GM23248 (cell line): ENCODE data around the gene NINL. TPM values are rescaled to one million over a fixed set of nuclear protein-coding genes. Genes with fewer than 3 reads are reported as not detected.

Source experiments
- DNase-seq: peaks from one replicate; pipeline ENCODE4 v3.0.0-alpha.2; 2015
- H2AFZ ChIP-seq: fragments of 200-600 bp; sonication (generic); 2 replicates; pipeline ENCODE4 v1.6.1; 2016; ENCODE audit warnings: antibody characterized with exemption
- H3F3A ChIP-seq: fragments of 200-600 bp; sonication (generic); 2 replicates; pipeline ENCODE4 v1.6.1; 2016; ENCODE audit warnings: mild to moderate bottlenecking, antibody characterized with exemption, mixed run types; ENCODE audit not compliant: insufficient read depth
- H3K27ac ChIP-seq: fragments of 200-600 bp; sonication (generic); 2 replicates; pipeline ENCODE4 v1.5.1; 2016; ENCODE audit warnings: mild to moderate bottlenecking
- H3K27me3 ChIP-seq: fragments of 200-600 bp; sonication (generic); replicated peaks from 2 replicates; pipeline ENCODE4 v1.6.1; 2016; ENCODE audit warnings: mild to moderate bottlenecking; ENCODE audit not compliant: insufficient read depth
- H3K36me3 ChIP-seq: fragments of 200-600 bp; sonication (generic); 2 replicates; pipeline ENCODE4 v1.6.1; 2016; ENCODE audit warnings: low read depth, mild to moderate bottlenecking
- H3K4me1 ChIP-seq: fragments of 200-600 bp; sonication (generic); 2 replicates; pipeline ENCODE4 v1.6.1; 2016; ENCODE audit warnings: mild to moderate bottlenecking; ENCODE audit not compliant: insufficient read depth
- H3K4me2 ChIP-seq: fragments of 200-600 bp; sonication (generic); one replicate; pipeline ENCODE4 v1.6.1; 2016; ENCODE audit warnings: mild to moderate bottlenecking; ENCODE audit not compliant: unreplicated experiment
- H3K4me3 ChIP-seq: fragments of 200-600 bp; sonication (generic); 2 replicates; pipeline ENCODE4 v1.5.1; 2016; ENCODE audit warnings: mild to moderate bottlenecking
- H3K79me2 ChIP-seq: fragments of 200-600 bp; sonication (generic); 2 replicates; pipeline ENCODE4 v1.6.1; 2016; ENCODE audit warnings: mild to moderate bottlenecking; ENCODE audit not compliant: insufficient read depth
- H3K9ac ChIP-seq: fragments of 200-600 bp; sonication (generic); 2 replicates; pipeline ENCODE4 v1.6.1; 2016; ENCODE audit warnings: mild to moderate bottlenecking
- H3K9me2 ChIP-seq: fragments of 200-600 bp; sonication (generic); 2 replicates; pipeline ENCODE4 v1.6.1; 2016; ENCODE audit warnings: mixed run types, mild to moderate bottlenecking, moderate library complexity; ENCODE audit not compliant: insufficient read depth
- H3K9me3 ChIP-seq: fragments of 200-600 bp; sonication (generic); one replicate; pipeline ENCODE4 v1.6.1; 2017; ENCODE audit warnings: low read depth
- H4K20me1 ChIP-seq: fragments of 200-600 bp; sonication (generic); 2 replicates; pipeline ENCODE4 v1.6.0; 2016; ENCODE audit not compliant: insufficient read depth
- EZH2 ChIP-seq: fragments of 200-600 bp; sonication (generic); IDR thresholded peaks from 2 replicates; pipeline ENCODE4 v1.6.1; 2018; ENCODE audit warnings: antibody characterized with exemption, mild to moderate bottlenecking; ENCODE audit not compliant: insufficient read depth, poor library complexity, severe bottlenecking
- EZH2phosphoT487 ChIP-seq: fragments of 200-600 bp; sonication (generic); IDR thresholded peaks from 2 replicates; pipeline ENCODE4 v1.6.1; 2018; ENCODE audit warnings: antibody characterized with exemption, moderate library complexity, mild to moderate bottlenecking, low read depth; ENCODE audit not compliant: insufficient read depth
- WGBS, 2 experiments: methylation state at CpG; one replicate each; pipeline ENCODE4 v1.1.6; 2015 to 2017; ENCODE audit warnings: low lambda C conversion rate in 2 of 2, low coverage in 1 of 2; ENCODE audit errors: missing lambda C conversion rate in 2 of 2; 5-methylcytosine and 5-hydroxymethylcytosine counted together
- in situ Hi-C: fragments of 300-500 bp; cut with MboI; formaldehyde crosslinking; loops from 2 replicates; pipeline ENCODE4 v1.15.0; 2020
- polyA plus RNA-seq: library from polyadenylated mRNA; unstranded; fragments of >200 nt; fragmentation: Nextera tagmentation; extraction: Ambion mirVana; gene quantifications from 2 replicates; pipeline ENCODE4 v1.2.1, GENCODE V29; 2016
- total RNA-seq: library from RNA; depleted of rRNA; stranded (reverse); fragments of >200 nt; shearing (Covaris generic); gene quantifications from 2 replicates; pipeline ENCODE4 v1.2.3, GENCODE V29; 2014

NINL gene
- total and polyA plus RNA-seq, 2 experiments from 2014 or later, result 1.9 to 3.4 TPM

GRCh38 chr20:25454153-25454900, 131.0 kb downstream of the NINL start:
- Histone ChIP-seq H4K20me1 (no peaks in the 10 kb centered on the region), H3K4me1 (no peaks in the 10 kb centered on the region), H3K79me2 (no peaks in the 10 kb centered on the region), H3K27me3 (no peaks in the 10 kb centered on the region), H3F3A (no peaks in the 10 kb centered on the region), H3K9me2 (no peaks in the 10 kb centered on the region), H3K4me2 (no peak overlapping the region), H3K27ac (no peak overlapping the region), H3K36me3 (no peaks in the 10 kb centered on the region), H3K9me3 (no peaks in the 10 kb centered on the region), H2AFZ (no peak overlapping the region), H3K9ac (no peak overlapping the region), H3K4me3 (no peak overlapping the region)
- TF ChIP-seq EZH2phosphoT487, result no peak
- TF ChIP-seq EZH2, result no peak
- no peak for DNase-seq
- in situ Hi-C loops, result no loop called here
- 89 to 91% methylated on average over 15 of the region's 15 CpGs for WGBS, 2 experiments

GRCh38 chr20:25453035-25453810, 132.1 kb downstream of the NINL start:
- H3K4me2 ChIP-seq, result no peak overlapping the region
- H3K9me2 ChIP-seq, result no peaks in the 10 kb centered on the region
- H3K9ac ChIP-seq, result no peak overlapping the region
- no peak overlapping the region for H3K27ac ChIP-seq
- H3K79me2 ChIP-seq, result no peaks in the 10 kb centered on the region
- no peaks in the 10 kb centered on the region for H3K9me3 ChIP-seq
- DNase-seq, result peak; percentile 3
- in situ Hi-C loops, result no loop called here
- TF ChIP-seq EZH2phosphoT487 (no peak), EZH2 (no peak)
- H3K4me1 ChIP-seq, result no peaks in the 10 kb centered on the region
- H3K27me3 ChIP-seq, result no peaks in the 10 kb centered on the region
- 88 to 89% methylated on average over 25 of the region's 25 CpGs for WGBS, 2 experiments
- no peaks in the 10 kb centered on the region for H4K20me1 ChIP-seq
- no peak overlapping the region for H3K4me3 ChIP-seq
- H2AFZ ChIP-seq, result no peak overlapping the region
- H3K36me3 ChIP-seq, result no peaks in the 10 kb centered on the region
- H3F3A ChIP-seq, result no peaks in the 10 kb centered on the region

DNA sequence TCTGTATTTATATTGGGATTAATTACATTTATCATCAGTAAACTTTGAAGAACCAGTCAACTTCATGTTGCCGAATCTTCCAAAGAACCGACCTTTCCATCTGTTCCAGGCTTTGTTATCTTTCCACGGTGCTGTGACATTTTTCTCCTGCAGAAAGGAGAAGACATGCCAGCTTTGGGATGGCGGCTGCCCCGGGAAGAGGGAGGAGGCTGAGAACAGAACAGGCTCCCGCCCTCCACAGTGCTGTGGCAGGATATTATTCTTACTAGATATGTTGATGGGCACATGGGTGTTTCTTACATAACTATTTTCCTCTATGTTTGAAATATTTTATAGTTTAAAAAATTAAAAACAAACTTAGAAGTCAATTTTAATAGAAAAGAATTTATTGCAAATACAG, 133.0 kb downstream of the NINL start:
- H4K20me1 ChIP-seq, result no peaks in the 10 kb centered on the region
- H3K9me2 ChIP-seq, result no peaks in the 10 kb centered on the region
- no peak overlapping the region for H3K4me3 ChIP-seq
- no peaks in the 10 kb centered on the region for H3K27me3 ChIP-seq
- no peak overlapping the region for H3K9ac ChIP-seq
- H3F3A ChIP-seq, result no peaks in the 10 kb centered on the region
- no peak for DNase-seq
- H3K9me3 ChIP-seq, result no peaks in the 10 kb centered on the region
- no peaks in the 10 kb centered on the region for H3K36me3 ChIP-seq
- no peak overlapping the region for H3K27ac ChIP-seq
- H3K4me2 ChIP-seq, result no peak overlapping the region
- H3K4me1 ChIP-seq, result no peaks in the 10 kb centered on the region
- H2AFZ ChIP-seq, result no peak overlapping the region
- in situ Hi-C loops, result no loop called here
- WGBS, 2 experiments, result 69 to 76% methylated on average over 6 of the region's 6 CpGs
- no peak for TF ChIP-seq EZH2
- no peaks in the 10 kb centered on the region for H3K79me2 ChIP-seq

DNA sequence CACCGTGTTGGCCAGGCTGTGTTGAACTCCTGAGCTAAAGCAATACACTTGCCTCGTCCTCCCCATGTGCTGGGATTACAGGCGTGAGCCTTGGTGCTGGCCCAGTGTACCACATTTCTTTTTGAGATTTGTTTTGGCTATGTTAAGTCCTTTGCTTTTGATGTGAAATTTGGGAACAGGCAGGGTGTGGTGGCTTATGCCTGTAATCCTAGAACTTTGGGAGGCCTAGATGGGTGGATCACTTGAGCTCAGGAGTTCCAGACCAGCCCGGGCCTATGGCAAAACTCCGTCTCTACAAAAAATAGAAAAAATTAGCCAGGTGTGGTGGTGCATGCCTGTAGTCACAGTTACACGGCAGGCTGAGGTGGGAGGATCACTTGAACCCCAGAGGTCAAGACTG, 137.7 kb downstream of the NINL start:
- Histone ChIP-seq H3K4me2 (no peak overlapping the region), H2AFZ (no peak overlapping the region), H3K9me2 (no peaks in the 10 kb centered on the region), H3F3A (no peaks in the 10 kb centered on the region), H3K27ac (no peak overlapping the region), H3K9me3 (no peaks in the 10 kb centered on the region), H3K4me3 (no peak overlapping the region), H3K9ac (no peak overlapping the region), H3K4me1 (no peaks in the 10 kb centered on the region), H3K27me3 (no peaks in the 10 kb centered on the region), H3K79me2 (no peaks in the 10 kb centered on the region), H4K20me1 (no peaks in the 10 kb centered on the region), H3K36me3 (no peaks in the 10 kb centered on the region)
- DNase-seq, result no peak
- no peak for TF ChIP-seq EZH2phosphoT487
- no peak for TF ChIP-seq EZH2
- in situ Hi-C loops, result no loop called here
- 89 to 92% methylated on average over 6 of the region's 6 CpGs for WGBS, 2 experiments
